SKM-1 treated with dmso at 0.1 percent for 144 hours (cell line): Measurements from ENCODE around the gene PDE8A.

ENCODE experiments used
- DNase-seq: peaks from one replicate; lab custom pipeline; 2025; ENCODE audit not compliant: unreplicated experiment; lab: John Stamatoyannopoulos, UW

The PDE8A gene

GRCh38 chr15:85030301-85030929, 48.8 kb downstream of the PDE8A start:
- no peak for DNase-seq

GRCh38 chr15:85031086-85031943, 49.7 kb downstream of the PDE8A start:
- no peak for DNase-seq

- no peak for DNase-seq
Measured at GRCh38 chr15:85031944-85032558, 50.4 kb downstream of the PDE8A start.

GRCh38 chr15:85033148-85033547, 51.5 kb downstream of the PDE8A start:
- no peak for DNase-seq

- DNase-seq = no peak
Measured at GRCh38 chr15:85034276-85034675, 52.6 kb downstream of the PDE8A start.

- DNase-seq = no peak
Measured at GRCh38 chr15:85035980-85036379, 54.3 kb downstream of the PDE8A start.

GRCh38 chr15:85036716-85037115, 55.1 kb downstream of the PDE8A start:
- peak; percentile 28 for DNase-seq

- DNase-seq = no peak
Measured at GRCh38 chr15:85037641-85038040, 56.0 kb downstream of the PDE8A start.

GRCh38 chr15:85041230-85041629, 59.6 kb downstream of the PDE8A start:
- DNase-seq = no peak

GRCh38 chr15:85044251-85044853, 62.7 kb downstream of the PDE8A start:
- peak; percentile 39 for DNase-seq

- no peak for DNase-seq
Measured at GRCh38 chr15:85044894-85045293, 63.2 kb downstream of the PDE8A start.

GRCh38 chr15:85045615-85046014, 64.0 kb downstream of the PDE8A start:
- DNase-seq = no peak

GRCh38 chr15:85047271-85047948, 65.8 kb downstream of the PDE8A start:
- DNase-seq = no peak

GRCh38 chr15:85048430-85048829, 66.8 kb downstream of the PDE8A start:
- no peak for DNase-seq

- DNase-seq = no peak
Measured at GRCh38 chr15:85049805-85050204, 68.1 kb downstream of the PDE8A start.

GRCh38 chr15:85059734-85060133, 78.1 kb downstream of the PDE8A start:
- no peak for DNase-seq

GRCh38 chr15:85062560-85062959, 80.9 kb downstream of the PDE8A start:
- DNase-seq = peak; percentile 30

GRCh38 chr15:85063088-85063487, 81.4 kb downstream of the PDE8A start:
- DNase-seq = no peak

GRCh38 chr15:85063522-85064079, 81.9 kb downstream of the PDE8A start:
- no peak for DNase-seq

GRCh38 chr15:85064710-85065109, 83.1 kb downstream of the PDE8A start:
- DNase-seq = no peak

- DNase-seq = no peak
Measured at GRCh38 chr15:85071061-85071460, 89.4 kb downstream of the PDE8A start.
